Fibroblast of skin of right biceps (primary cell): ENCODE results near the gene TBC1D22A.

ENCODE experiments used
- DNase-seq: peaks from one replicate; pipeline ENCODE4 v3.0.0-alpha.2; 2013

TBC1D22A gene

DNA sequence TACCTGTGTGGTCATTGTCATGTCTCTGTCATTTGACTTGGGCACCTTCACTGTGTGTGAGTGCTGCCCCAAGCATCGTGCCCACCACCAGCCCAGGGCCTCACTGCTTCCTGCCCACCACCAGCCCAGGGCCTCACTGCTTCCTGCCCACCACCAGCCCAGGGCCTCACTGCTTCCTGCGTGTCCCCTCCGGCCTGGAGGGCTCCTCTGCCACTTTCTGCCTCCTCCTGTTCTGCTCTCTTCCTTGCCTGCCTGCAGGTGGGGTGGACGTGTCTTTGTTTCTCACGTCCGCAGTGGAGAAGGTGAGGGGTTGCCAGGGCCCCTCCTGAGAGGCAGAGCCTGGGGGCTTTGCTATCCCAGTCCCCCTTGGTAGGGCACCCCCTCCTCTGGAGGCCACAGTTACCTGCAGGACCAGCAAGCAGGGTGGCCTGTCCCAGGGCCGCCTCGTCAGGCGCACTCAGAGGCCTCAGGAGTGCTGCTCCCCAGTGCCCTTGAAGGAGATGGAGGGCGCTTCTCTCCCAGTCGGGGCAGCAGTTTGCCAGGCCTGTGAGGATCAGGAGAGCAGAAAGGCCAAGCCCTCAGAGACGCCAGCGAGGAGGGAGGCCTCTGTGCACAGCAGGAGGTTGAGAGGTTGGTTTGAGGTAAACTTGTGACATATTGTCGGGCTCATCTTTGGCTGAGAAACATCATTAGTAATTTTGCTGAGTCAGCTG lies 290.7 kb downstream of the TBC1D22A start:
- DNase-seq, result no peak

DNA sequence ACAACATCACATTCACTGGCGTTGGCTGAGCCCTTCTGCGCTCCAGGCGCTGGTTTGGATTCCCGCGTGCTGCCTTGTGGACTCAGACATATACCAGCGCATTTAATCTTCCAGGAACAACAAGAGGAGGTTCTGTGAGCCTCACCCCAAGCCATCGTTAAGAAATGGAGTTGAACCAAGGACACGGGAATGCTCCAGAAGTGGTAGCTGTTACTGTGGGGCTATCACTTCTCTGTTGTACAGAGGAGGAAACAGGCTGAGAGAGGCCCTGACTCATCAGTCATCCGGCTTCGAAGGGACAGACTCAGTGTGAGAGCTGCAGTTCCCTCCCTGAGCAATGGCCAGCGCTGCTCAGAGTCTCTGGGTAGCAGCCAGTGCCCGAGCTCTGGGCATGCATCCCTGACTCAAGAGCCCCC lies 291.3 kb downstream of the TBC1D22A start:
- peak; percentile 79 for DNase-seq

DNA sequence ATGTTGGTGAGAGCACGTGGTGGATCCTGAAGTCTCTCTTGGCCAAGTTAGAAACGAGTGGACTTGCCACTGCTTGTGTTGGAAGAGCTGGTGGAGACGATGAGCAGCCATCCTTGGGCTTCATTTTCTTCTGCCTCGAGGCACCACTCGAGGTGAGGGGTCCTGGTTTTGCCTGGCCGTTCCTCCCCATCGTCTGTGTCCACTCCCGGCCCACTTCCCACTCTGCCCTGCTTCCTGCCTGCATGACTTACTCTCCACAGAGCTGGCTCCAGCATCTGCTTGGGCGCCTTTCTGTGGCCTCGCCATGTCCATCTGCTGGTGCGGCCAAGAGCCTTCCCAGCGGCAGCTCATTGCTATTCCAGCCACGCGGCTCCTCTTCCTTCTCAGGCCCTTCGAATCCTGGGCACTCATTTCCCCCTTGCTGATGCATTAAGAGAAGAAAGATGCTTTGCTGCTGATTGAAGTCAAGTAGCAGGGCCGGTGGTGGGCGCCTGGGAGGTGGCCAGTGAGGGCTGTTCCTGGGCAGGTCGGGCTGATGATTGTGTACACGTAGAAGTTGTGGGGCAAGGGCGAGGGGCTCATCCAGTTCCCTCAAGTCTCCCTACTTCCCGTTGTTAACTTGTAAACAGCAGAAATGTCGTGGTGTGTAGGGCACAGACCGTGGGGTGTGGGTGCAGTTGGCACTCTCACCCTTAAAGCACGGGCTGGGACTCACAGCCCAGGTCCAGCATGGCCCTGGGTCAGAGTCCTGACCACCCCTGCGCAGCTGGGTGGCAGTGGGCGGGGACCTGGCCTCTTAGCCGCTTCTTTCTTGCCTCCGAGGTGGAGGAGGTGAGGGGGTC lies 292.0 kb downstream of the TBC1D22A start:
- DNase-seq, result no peak

DNA sequence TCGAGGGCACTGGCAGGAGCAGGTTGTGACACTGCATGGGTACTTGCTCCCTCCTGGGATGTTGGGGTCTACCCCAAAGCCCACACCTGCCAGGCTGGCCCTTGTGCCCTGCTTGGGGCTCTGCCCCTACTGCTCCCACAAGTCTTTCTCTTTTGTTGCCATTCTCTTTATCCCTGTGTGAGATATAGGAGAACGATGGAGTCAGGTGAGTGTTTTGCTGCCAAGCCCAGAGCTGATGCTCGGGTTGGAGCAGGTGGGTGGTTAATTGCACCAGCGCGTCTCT lies 292.6 kb downstream of the TBC1D22A start:
- no peak for DNase-seq

DNA sequence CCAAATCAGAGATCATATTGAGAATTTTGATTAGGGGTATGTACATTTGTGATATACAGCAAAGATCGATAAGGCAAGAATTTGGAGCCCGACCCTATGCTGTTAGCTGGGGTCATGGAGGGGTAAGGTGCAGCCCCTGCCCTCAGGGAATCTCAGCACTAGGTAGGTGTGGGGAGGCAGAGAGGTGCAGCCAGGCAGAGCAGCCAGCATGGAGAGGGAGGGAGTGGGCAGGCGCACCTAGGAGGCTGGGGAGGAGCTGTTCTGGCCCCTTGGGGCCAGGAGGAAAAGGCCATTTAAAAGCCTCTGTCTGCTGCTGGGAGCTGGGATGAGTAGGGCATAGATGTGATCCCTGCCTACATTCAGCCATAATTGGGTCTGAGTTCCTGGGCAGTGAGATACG lies 293.0 kb downstream of the TBC1D22A start:
- no peak for DNase-seq

DNA sequence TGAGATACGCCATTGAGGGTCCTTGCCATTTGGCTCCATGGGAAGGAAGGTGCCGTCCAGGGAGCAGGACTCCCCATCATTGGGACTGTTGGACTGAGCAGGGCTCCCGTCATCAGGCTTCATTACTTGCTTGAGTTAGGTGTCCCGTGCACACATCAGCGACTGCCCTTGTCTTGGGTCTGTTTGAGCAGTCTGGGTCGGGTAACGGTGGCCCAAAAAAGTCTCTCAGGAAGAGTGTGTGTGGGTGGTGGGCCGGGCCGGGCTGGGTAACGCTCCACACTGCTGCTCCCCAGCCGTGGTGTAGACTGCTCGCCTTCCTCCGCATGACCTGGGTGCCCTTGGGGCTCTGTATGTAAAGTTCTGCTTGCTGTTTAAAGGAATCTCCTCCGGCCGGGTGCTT lies 293.5 kb downstream of the TBC1D22A start:
- DNase-seq, result no peak

DNA sequence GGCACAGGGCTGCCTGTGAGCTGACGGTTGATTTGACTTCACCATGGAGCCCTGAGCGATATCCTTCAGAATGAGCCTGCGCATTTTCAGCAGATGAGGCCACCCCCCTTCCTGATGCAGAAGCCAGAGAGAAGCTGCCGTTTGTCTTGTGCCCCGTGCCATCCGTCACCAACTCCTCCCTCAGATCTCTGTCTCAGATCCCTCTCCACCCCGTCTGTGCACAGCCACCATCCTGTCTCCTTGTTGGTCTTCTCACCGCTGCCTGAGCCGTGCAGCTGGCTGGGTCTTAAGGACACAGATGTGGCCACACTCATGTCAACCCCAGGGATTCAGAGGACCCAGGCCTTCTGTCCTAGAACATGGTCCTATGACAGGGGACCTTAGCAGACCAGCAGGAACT lies 293.9 kb downstream of the TBC1D22A start:
- no peak for DNase-seq

DNA sequence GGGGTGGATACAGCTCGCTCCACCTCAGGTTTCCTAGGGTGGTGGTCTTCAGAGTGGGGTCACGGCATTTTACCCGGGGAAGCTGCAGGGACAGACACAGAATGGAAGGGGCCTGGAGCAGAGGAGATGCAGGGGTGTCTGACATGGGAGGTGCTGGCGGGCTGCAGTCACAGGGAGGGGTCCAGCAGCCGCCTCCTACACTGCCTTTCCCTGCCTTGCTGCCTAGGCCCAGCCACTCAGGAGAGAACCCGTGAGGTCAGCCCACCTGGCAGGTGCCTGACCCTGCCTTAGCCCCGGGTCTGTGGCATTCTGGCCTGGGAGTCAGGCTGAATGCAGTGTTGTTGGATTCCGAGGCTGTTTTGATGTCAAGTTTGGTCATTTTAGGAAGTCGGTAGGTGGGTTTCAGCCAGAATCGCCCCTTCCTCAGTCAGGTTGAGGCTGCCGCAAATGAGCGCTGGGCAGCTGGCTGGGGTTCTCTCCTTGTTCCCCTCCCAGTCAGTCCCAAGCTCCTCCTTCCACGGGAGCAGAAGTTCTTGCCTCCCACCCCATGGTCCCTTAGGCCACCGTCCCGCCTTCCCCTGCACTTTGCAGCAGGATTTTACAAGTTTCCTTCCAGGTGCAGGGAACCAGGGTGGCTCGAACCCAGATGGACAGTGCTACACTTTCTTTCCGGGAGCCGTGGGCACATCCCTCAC lies 294.5 kb downstream of the TBC1D22A start:
- DNase-seq, result no peak

DNA sequence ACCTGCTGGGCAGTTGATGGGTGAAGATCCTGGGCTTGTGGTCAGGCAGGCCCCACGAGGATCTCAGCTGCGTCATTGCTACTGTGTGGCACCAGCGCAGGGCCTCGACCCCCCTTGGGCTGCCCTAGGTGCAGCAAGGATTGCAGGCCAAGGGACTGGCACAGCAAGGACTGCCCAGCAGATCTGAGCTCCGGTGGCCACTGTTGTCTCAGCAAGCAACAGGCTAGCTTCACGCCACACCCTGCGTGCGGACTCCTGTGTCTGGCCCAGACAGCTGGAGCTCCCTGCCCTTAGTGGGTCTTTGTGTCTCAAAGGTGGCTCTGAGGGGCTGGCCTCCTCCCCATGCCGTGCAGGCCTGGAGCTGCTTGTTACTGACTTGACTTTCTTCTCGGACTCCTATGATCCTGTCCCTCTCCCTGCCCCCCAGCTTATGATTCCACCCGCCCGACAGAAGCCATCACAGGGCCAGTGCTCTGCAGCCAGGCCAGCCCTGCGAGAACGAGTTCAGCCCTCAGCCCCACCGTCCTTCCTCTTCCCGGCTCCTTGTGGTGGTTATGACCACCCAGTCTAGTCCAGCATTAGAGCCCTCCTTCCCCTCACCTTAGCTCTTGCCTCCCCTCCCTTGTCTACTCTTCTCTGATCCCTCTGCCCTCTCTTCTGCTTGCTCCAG lies 295.6 kb downstream of the TBC1D22A start:
- no peak for DNase-seq

DNA sequence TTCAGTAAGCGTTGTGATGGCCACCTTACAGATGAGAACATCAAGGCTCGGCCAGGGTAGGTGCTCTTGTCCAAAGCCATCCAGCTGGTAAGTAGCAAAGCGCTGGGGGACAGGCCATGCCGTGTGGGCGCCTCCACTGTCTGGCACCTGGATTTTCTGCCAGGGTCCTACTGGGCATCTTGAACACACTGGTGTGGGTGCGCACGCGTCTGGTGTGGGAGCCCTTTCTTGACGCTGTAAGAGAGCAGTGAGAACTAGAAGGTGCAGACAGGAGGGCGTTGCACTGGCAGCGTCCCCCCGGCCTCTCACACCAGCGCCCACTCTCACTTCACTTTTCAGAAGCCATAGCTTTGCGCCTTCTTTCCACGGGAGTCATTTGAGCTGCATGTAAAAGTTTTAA lies 296.6 kb downstream of the TBC1D22A start:
- DNase-seq, result no peak

DNA sequence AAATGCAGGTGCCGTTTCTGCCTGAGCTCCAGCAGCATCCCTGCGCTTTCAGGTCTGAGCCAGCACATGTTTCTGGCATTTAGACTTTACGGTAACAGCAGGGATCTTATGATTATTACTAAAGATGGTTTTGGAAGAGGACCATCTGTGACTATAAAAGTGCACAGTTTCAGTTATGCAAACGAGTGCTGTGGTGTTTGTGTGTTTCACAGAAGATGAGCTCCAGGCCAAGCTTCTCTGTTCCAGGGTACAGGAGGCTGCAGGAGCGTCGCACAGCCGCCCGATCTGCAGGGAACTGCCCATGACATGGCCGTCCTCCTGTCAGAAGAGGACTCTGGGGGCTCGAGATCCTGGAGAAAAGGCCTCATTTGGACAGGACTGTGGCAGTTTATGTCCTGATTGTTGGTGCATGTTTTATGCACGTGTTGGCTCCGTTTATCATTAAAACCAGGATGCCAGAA lies 297.3 kb downstream of the TBC1D22A start:
- DNase-seq, result peak; percentile 19

DNA sequence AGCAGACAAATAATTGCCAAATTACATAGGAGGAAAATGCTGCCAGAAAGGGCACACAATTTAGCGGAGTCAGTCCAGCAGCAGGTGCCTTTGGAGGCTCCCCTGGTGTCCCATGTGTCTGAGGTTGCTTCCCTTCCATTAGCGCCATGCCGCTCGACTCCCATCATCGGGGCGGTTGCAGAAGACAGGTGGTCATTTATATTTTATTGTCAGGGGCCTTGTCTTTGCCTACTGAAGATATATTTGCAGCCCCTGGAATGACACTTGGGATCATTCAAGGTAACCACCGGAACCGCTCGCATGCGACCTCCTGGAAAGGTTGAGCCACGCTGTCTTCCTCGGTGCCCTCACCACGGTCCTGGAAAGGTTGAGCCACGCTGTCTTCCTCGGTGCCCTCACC lies 298.3 kb downstream of the TBC1D22A start:
- no peak for DNase-seq

DNA sequence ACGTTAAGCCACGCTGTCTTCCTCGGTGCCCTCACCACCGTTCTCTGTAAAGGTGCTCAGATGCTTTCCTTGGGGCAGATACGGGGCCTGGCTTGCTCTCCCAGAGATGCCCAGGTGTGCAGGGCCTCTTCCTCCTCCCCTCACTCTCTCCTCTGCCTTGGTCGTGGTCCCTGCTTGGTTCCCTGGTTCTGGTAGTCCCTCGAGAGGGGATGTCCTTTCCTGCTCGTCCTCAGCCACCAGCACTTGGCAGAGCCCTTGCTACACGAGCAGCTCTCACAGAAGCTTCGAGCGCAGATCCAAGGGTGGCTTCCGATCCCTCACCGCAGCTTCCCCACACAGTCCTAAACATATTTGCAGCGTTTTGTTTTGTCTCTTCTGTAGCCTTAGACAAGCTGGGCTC lies 298.8 kb downstream of the TBC1D22A start:
- no peak for DNase-seq

DNA sequence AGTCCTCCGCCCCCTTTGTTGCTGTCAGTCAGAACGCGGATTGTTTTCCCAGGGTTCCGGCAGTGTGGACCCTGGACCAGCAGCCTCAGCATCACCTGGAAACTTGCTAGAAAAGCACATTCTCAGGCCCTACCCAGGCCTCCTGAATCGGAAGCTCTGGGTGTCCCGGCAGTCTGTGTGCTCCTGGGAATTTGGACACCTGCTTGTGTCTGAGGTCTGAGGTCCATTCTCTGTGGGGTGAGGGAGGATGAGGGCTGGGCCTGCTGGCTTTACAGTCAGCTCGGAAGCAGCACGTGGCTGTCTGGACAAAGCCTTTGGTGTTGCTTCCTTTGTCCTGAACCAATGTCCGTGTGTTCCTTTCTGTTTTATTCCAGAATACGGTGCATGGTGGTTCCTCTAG lies 299.7 kb downstream of the TBC1D22A start:
- DNase-seq, result no peak

DNA sequence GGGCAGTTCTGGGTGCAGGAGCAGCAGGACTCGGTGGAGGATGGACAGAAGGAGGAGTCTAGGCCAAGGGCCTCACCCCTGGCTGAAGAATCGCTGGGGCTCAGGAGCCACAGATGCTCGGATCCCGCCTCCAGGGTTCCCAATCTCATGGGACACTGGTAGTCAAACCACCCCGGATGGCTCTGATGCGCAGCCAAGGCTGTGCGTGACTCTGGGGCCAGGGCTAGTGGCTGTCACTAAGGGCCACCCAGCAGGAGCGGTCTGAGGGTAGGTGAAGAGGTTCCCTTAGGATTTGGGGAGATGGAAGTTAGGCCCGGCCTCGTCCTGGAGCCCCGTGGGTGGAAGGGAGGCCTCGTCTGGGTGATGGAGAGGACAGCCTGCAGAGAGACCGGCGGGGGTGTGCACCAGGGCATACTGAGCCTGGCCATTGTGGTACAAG lies 300.6 kb downstream of the TBC1D22A start:
- DNase-seq, result no peak

DNA sequence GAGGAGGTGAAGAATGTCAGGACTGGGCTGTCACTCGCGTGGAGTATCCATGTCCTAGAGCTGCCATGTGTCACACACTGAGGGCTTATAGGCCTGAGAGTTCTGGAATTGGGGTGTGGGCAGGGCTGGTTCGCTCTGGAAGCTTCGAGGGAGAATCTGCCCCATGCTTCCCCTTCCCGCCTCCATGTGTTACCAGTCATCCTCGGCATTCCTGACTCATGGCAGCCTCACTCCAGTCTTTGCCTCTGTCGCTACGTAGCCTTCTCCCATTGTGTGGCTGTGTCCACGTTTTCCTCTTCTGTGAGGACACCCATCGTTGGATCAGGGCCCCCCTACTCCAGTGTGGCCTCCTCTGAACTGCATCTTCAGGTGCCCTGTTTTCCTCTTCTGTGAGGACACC lies 301.2 kb downstream of the TBC1D22A start:
- DNase-seq, result no peak

DNA sequence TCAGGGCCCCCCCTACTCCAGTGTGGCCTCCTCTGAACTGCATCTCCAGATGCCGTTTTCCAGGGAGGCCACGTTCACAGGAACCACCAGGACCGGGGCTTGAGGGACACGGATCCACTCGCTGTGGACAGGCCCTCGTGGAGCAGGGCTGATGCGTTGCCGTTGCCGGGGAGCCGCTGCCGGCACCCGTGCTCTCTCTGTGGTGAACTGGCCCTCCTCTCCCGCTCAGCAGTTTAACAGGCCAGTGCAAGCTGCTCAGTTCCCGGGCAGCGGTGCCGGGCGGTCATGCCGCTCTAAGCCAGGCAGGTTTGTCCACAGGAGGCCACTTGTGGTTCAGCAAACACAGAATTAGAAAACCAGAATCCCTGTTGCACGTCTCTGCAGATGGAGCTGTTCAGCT lies 301.6 kb downstream of the TBC1D22A start:
- DNase-seq, result no peak

DNA sequence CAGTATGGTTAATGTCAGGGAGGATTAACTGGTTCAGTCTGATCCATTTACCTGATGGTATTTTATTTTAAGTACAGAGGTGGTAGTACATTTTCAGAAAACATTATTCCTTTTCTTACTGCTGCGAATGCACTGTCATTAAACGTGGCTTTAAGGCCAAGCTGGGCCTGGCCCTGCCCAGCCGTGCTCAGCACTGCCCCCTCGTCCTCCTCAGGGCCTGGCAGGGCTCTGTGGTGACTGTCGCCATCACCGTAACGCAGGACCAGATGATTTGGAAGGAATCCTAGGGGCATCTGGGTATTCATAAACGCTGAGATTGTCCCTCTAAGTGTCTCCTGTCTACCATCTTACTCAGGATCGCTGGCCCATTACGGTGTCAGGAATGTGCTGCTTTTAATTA lies 302.0 kb downstream of the TBC1D22A start:
- DNase-seq, result no peak

DNA sequence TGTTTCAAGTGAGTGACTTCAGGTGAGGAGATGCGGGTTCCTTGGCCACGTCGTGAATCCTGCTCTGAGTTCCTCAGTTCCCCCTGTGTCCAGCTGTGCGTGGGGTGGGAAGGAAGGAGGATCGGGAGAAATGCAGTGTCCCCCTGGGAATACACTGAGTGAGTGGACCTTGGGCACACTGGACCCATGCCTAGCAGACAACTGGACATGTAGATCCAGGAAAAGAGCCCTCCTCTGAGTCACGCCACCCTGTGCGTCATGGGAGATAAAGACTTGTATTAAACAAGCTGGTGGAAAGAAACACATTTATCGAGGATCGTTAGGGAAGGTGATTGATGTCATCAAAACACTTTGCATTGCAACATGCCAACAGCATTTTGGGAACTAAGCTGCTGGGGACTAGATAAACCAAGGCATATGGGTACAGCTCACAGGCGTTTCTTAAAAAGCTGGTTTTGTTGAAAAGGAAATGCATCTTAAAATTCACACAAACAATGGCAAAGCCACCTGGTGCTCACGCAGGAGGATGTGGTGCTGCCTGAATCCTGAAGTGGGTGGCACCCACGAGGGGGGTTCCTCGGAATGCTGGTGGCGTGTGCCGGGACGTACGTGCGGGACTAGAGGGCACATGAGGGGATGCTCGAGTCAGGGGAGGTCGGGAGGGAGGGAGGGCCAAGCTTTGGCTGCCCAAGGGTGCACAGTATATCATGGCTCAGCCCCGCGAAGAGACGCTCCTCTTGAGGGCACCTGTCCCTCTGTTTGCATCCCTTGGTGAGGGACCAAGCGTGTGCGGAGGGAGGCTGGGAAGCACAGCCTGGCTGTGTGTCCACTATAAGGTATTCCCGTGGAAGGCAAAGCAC lies 303.5 kb downstream of the TBC1D22A start:
- no peak for DNase-seq

DNA sequence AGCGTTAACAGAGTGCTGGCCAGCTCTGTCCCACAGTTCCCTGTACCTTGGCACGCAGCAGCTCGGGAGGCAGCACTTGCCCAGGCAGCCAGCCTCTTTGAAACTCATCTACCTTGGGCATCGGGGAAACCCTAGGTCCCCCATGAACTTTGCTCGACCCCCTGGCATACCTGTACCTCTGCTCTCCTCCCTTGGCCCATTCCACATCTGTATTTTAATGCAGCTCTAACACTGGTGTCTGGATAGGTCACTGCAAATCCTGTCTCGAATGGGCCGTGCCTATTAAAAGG lies 304.1 kb downstream of the TBC1D22A start:
- no peak for DNase-seq

DNA sequence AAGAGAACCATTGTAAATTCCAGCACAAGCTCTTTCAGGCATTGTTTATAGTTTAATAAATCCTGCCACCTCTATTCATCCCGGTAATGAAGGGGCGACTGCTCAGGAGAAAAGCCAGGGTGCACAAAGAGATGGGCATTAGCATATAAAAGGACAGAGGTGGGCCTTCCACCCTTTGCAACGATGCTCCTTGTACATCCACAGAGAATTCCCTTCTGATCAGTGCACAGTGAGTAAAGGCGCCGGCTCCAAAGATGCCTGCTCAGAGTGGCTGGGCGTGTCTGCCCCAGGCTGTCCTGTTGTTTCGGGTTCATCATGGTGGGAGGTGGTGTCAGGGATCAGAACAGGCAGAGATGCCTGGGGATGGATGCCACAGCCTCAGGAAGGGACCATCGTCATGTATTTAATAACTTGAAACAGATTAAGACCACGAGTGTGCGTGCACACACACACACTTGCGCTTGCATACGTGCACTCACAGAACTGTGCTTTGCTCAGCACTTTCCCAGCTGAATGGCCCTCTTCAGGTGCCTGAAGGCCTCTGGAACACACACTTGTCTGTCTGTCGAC lies 305.0 kb downstream of the TBC1D22A start:
- DNase-seq, result no peak

DNA sequence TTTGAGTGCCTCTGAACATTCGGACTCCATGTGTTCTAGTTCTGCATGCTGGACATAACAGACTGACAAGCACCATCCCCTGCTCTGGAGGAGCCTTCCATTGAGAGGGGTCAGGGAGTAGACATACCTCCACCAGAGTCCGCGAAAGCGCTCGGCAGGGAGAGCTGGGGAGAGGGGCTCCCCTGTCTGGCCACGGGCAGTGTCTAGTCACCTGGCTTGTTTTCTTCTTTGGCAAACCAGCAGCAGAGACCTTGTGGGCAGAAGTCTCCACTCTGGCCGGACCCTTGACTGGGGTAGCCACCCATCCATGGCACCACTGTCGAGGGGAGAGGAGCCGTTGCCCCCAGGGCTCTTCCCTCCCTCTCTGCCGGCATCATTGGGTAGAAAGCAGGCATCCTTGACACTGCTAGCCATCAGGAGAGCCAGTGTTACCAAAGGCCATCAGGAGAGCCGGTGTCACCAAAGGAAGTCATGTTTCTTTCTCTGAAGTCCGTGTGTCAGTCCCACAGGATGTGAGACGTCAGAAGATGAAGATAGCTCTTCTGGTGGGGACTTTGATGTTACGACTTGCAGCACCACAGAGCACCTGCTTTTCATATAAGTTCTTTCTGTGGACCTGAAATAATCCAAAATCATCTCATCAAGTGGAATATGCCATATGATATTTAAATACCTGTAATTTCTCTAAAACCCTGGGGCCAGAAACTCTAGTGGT lies 305.6 kb downstream of the TBC1D22A start:
- DNase-seq, result no peak
